GM19372 (cell line): ENCODE results near the gene ORM1.

ENCODE experiments used
- ATAC-seq: cut with Tn5 transposase; IDR thresholded peaks from one replicate; pipeline ENCODE4 v1.9.1; 2021; ENCODE audit warnings: mild to moderate bottlenecking, low read depth, moderate library complexity; ENCODE audit not compliant: unreplicated experiment

ORM1 gene

GRCh38 chr9:114287001-114287762 is 35.7 kb upstream of the ORM1 start:
- ATAC-seq, result no peak

DNA sequence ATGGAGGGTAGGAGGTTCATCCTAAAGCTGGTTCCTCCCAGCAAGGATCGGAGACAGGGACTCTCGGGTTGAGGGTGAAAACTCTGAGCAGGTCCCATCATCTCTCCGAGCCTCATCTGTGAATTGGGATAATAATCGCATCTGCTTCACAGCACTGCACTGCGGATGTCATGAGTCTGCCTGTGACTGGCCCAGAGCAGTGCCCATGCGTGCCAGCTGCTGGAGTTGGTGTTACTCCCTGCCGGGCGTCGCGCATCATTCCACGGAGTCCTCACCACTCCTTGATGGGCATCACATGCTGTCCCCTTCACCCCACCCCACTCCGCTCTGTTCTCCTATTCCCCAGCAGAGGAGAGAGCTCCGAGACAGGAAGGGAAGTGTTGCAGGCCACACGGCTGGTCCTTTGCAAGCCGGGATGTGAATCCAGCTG is 35.1 kb upstream of the ORM1 start:
- no peak for ATAC-seq

DNA sequence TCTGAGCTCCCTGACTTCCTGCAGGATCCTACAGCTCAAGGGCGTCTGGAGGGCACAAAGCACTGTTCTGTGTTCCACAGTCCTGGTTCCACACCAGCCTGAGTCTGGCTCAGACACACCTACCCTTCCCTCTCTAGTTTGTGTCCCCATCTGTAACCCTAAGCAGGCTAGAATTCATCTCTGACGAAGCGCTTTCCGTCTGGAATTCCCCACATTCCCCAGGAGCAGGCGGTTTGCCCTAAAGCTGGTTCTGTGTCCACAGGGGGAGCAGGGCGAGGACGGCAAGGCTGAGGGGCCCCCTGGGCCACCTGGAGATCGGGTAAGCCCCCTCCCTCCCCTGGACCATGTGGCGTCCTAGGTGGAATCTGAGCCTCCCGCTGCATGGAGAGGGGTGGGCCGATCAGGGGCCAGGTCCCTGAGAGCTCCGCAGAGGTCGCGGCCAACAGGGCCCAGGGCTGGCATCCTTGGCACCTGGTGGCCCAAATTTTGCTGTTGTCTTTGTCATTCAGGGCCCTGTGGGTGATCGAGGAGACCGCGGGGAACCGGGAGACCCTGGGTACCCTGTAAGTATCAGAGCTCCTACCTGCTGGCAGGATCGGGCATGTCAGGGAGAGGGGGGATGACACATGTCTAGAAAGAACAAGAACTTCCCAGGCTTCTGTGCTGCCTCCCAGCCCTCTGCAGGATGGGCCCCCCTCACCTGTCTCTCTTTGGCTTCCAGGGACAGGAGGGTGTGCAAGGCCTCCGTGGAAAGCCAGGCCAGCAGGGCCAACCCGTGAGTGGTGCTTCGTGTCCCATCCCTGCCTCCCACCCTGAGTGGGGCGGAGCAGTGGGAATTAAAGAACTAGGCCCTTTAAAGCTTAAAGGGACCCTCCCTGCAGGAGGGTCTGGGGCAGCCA is 34.5 kb upstream of the ORM1 start:
- no peak for ATAC-seq

GRCh38 chr9:114289106-114289505 is 33.8 kb upstream of the ORM1 start:
- ATAC-seq, result no peak

DNA sequence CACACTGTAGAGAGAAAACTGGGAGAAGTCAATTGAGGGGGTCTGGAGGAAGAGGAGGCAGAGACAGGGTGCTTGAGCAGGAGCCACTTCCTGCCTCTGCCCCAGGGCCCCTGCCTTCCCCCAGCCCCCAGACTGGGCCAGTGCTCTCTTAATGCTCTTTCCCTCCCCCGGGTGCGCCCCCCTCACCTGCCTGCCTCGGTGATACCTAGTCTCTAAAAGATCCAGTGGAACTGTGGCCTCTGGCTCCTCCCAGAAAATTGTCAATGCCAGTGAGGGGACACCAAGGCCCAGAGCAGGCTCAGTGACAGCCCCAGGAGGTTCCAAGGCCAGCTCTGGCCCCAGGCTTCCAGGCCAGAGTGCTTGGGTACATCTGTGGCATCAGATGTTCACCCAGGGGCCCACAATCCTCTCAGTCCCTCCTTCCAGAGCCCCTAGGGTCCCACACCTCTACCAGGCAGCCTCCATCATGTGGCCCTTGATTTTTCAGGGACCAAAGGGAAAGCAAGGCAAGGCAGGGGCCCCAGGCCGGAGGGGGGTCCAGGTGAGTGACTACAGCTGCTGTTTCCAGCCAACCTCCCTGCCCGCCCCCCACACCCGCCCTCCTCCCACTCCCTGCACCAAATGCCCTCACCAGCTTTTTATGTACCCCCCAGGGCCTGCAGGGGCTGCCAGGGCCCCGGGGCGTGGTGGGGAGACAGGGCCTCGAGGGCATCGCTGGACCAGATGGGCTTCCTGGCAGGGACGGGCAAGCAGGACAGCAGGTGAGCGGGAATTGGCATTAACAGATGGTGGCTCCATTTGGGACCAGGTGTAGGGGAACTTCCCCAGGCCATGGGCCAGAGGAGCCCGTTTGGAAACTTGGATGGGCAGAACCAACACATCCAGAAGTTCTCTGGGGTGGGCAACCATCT is 33.1 kb upstream of the ORM1 start:
- no peak for ATAC-seq

DNA sequence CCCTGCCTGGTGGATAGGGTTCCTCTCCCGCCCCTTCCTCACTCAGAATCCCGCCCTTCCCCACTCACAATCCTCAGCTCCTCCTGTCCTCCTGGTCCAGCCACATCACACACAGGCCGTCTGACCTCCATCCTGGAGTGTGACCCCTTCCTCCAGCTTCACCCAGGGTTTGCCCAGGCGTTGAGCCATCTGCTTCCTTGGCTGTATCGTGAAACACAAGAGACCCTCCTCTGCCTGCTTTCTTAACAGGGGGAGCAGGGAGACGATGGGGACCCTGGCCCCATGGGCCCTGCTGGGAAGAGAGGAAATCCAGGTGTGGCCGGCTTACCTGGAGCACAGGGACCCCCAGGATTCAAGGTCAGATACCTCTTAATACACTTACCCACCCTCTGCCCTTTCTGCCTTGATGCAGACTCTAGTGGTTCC is 32.3 kb upstream of the ORM1 start:
- ATAC-seq, result no peak

DNA sequence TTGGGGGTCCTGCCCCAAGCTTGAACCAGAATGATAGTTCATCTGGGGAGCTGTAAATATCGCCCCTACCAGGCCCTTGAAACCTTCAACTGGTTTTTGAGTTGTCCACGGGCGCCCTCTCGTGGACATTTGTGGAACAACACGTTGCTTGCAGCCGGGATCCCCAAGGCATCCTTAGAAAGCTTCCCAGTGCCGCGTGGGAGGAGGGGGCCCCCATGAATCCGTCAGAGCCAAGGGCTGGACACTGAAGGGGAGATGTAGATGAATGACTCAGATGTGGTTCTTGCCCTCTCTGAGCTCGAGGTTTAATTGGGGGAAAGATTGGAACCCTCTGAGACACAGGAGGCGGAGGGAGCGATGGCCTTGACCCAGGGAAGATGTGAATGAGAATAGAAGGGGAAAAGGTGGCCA is 31.8 kb upstream of the ORM1 start:
- no peak for ATAC-seq

DNA sequence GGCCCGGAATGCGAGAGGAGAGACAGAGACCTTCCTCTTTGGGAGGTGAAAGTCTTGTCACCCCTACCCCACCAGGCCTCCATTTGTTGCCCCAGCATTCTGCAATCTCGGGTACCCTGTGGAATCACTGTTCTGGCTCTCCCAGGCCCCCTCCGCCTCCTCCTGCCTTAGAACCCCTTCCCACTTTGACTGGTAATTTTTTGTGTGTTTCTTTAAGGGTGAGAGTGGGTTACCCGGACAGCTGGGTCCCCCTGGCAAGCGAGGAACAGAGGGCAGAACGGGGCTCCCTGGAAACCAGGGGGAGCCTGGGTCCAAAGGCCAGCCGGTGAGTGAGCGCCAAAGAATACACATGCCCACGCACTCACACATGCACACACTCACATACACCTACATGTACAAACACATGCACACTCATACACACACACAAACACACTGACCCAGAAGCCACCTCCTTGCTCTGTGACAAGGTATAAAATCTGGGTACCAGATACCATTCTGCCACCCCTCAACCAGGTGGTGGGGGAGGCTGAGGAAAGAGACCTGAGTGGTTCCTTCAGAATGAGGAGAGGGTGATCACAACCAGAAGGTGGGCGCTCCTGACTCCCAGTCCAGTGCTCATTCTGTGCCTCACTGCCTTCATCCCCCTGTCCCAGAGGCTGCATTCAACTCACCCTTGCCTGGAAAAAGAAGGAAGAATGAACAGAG is 30.9 kb upstream of the ORM1 start:
- no peak for ATAC-seq

- no peak for ATAC-seq
Observed at GRCh38 chr9:114294664-114295063, 28.2 kb upstream of the ORM1 start.

DNA sequence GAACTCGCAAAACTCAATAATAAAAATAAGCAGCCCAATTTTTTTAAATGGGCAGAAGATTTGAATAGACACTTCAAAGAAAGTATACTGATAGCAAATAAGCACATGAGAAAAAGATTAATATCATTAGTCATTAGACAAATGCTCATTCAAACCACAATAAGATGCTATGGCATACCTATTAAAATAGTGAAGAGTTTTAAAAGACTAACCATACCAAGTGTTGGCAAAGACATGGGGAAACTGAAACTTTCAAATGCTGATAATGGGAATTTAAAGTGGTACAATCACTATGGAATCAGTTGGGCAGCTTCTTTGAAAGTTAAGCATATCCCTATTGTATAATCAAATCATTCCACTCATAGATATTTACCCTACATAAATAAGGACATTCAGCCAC is 26.6 kb upstream of the ORM1 start:
- no peak for ATAC-seq

DNA sequence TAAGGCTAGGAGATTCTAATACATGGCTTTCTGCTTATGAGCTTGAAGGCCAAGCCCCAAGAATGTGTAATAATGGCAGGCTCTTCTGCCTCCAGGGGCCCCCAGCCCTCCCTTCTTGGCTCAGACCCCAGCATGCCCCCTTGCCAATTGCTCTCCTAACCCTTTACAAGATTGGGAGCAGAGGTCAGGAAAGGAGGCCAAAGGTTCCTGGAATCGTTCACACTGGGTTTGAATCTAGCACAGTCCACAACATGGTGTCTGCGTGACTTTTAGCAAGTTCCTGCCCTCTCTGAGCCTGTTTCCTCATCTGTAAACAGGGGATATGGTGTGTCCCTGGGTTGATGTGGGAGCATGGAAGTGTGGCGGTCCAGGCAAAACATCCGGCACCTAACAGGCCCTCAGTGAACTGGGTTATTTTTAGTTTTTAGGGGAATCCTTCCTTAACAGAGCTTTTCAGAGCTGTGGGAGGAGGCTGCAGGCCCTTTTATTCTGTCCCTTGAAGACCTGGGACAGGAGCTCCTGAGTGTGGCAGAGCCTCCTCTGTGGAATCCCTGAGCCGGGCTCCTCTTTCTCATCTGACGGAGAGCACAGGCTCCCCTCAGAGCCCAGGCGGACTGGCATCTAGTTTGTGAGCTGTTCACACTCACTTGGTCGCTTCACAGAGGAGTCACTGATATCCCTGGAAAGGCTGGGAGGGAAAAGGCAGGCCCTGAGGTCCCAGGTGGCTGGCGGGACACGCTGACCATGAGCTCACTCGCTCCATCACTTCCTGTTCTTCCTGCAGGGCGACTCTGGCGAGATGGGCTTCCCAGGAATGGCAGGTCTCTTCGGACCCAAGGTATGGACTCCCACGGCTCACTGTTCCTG is 23.4 kb upstream of the ORM1 start:
- no peak for ATAC-seq

- ATAC-seq, result no peak
Observed at GRCh38 chr9:114300153-114300845, 22.6 kb upstream of the ORM1 start.

- ATAC-seq, result no peak
Observed at GRCh38 chr9:114300846-114301797, 21.8 kb upstream of the ORM1 start.

- ATAC-seq, result no peak
Observed at GRCh38 chr9:114301798-114302565, 20.9 kb upstream of the ORM1 start.

- ATAC-seq, result no peak
Observed at GRCh38 chr9:114302727-114303126, 20.2 kb upstream of the ORM1 start.

DNA sequence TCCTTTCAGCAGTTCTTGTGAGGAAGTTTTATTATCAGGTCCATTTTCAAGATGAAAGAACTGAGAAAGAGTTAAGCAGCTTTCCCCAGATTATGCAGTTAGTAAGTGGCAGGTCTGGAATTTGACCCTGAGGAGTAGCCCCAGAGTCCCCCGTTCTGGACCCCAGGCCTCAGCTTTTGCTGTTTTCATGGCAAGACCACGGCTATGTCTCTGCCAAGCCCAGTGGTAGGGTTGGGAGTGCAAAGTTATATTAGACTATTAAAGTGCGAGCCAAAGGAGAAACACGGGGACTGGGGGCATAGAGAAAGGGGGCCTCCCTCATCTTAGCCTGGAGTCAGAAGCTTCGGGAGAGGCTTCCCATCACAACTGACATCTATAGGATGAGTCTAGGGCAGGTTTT is 19.3 kb upstream of the ORM1 start:
- no peak for ATAC-seq

- no peak for ATAC-seq
Observed at GRCh38 chr9:114303977-114304376, 18.9 kb upstream of the ORM1 start.
